Stimulated activated CD4-positive, alpha-beta T cell treated with anti-CD3 and anti-CD28 coated beads, Interleukin-1b, Interleukin-23, amount 100 ng/mL, for 1 hour (primary cell): ENCODE measurements around the gene SLC1A2.

Experiments used
- DNase-seq, 2 donors: peaks; one replicate each; pipeline ENCODE4 v3.0.0-alpha.2; 2020; ENCODE audit warnings: low read depth in 2 of 2

Gene SLC1A2

DNA sequence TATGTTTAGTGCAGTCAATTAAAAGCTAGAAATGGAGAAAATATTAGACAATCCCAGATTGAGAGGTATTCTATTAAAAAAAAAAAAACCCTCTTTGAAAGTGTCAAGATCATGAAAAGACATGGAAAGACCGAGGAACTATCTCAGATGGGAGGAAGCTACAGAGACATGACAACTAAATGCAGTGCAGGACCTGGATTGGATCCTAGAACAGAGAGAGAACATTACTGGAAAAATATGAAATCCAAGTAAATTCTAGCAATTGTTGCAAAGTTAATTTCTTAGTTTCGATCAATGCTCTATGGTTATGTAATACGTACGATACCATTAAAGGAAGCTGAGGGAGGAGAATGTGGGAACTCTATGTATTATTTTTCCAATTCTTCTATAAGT is 43.2 kb downstream of the SLC1A2 start:
- no peak for DNase-seq

- DNase-seq, result no peak
These were observed 43.8 kb downstream of the SLC1A2 start for GRCh38 chr11:35375332-35376117.

DNA sequence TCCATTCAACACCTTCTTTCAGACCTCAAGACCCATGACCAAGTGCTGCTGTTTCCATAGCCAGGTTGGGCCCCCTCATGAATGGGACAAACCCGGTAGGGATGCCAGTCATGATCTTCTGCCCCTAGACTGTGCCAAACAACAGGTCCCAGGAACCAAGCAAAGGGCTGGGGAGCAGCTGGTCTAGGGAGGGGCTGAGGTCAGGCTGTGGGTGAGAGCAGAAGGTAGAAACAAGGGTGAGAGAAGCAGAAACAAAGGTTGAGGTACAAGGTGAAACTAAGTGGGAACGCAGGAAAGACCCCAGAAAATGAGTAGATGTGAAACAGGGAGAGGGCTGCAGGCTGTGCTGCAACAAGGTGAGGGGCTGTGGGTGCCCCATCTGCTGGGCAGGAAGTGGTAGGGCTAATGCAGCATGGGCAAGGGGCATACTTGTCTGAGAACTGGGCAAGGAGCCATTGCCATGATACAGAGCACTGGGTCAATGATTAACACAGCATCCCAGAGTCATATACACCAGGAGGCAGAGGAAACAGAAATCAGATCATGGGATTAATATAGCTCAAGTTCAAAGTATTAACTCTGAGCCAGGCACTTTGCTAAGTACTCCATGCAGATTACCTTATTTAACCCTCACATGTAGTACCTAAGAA is 45.9 kb downstream of the SLC1A2 start:
- no peak for DNase-seq

DNA sequence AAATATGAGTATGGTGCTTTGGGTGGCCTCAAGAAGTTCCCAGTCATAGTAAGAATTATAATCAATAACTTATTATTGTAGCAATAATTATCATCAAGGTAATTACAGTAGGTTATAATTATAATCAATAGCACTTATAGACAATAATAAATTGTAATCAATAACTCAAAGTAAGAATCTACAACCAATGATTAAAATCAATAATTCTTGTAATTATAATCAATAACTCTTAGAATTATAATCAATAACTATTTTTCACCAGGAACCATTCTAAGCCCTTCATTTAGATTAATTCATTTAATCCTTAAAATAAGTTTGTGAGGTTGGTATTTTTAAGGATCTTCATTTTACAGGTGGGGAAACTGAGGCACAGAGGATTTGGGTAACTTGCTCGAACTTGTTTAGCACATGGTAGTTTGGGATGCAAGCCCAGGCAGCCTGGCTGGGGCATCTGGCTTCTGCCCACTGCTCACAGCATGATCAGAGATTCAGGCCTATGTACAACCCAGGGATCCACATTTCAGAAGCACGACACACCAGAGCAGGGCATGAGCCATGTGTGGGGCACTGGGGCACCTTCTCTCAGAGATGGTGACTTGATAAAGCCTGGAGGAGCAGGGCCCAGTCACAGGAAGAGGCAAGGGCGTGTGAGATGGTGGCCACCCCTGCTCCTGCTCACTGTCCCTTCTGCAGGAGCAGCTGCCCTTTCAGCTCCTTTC is 46.6 kb downstream of the SLC1A2 start:
- DNase-seq, result no peak

DNA sequence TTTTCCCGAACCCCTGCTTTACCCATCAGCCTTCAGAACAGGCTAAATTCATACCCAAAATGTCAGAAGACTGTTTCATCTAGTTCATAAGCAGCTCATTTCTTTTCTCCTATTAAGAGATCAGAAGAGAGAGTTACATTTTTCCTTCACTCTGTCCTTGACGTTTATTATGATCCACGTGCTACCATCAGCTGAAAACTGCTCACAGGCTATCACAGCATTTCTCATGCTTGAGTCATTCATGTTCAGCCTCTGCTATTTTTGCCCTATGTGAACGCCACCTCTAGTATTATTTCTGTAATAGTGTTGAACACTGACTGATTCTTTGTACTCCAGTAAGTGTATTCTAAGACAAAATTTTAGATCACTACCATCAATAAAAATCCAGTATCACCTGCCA is 51.9 kb downstream of the SLC1A2 start:
- DNase-seq, result no peak

- no peak for DNase-seq
These were observed 52.6 kb downstream of the SLC1A2 start for GRCh38 chr11:35366798-35367197.

DNA sequence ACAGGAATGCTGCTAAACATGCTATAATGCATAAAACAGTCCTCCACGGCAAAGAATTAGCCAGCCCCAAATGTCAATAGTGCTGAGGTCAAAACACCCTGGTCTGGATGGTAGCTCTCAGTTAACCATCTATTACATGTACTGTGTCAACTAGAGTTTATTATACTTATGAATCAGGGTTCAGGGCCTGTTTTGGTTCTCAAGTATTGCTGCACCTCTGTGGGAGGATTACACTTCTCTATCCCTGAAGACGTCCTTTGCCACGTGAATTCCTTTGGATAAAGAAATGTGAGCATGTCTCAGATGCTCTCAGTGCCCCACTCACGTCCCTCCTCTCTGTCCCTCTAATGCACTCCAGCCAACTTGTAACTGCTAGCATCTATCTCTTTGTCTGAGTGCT is 53.4 kb downstream of the SLC1A2 start:
- DNase-seq, result no peak

DNA sequence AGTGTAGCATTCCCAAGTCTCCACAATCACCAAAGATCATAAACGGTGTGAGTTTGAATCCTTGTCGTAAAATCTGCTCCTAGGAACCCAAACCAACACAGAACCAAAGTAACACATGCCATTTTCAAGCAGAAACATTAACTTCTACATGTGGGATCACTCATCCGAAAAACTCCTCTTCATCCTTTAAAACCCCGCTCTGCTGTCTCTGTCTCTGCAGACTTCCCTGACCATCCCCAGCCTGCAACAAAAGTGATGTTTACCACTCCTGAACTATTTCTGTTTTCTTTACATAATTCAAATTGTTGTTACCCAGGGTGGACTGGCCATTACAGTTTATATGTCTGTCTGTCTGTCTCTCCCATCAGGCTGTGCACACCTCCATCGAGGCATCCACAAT is 54.0 kb downstream of the SLC1A2 start:
- no peak for DNase-seq

DNA sequence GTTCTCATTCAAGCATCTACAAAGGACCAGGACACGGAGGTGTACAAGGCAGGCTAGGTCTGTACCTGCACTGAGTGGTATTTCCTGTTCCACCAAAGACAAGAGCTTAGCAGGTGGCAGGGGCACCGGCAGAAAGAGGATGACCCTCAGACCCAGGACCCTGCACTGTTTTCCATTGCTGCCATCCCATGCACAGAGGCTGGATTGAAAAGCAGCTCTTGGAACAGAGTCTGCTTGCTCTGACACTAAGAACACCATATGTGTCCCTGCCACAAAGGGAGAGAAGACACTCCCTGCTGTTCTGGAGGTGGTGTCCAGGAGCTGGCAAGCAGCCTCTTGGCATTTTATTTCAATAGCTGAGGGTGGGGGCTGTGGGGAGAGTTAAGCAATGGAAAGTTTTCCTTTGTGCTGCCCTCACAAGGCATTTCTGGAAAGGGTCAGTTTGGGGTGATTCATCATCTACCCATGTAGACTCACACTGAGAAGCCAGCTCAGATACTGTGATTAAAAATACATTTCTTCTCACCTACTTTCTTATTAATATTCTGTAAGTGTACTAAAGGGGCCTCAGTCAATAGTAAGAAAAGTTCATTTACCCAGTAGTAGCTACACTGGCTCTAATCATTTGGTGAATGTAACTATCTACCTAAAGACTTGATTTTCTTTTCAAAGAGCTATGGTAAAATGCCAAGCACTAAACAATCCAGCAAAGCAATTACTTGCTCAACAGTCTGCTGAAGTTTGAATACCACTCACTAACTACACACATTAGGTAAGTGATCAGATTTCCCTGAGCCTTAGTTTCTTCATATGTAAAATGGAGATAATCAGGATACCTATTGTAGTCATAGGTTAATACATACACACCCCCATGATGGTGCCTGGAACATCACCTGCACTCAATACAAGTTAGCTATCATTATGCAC is 55.2 kb downstream of the SLC1A2 start:
- DNase-seq, result no peak

GRCh38 chr11:35363246-35363801 is 56.0 kb downstream of the SLC1A2 start:
- DNase-seq, result no peak

DNA sequence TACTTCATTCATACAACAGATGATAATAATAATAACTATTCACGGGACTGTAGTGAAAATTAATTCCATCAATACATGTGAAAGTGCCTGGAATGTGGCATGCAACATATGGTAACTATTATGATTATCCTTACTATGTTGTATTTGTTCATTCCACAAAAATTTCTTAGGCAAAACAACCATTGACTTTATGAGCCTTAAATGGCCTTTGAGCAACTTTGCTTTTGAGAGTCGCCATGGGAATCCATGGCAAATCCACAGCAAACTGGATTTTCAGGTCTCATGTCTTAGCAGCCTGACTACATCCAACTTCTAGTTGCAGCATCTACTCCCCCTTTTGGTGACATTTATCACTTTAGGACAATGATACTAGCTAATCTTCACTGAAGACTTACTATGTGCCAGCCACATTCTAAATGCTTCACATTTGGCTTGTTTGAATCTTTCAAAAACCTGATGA is 56.8 kb downstream of the SLC1A2 start:
- no peak for DNase-seq

DNA sequence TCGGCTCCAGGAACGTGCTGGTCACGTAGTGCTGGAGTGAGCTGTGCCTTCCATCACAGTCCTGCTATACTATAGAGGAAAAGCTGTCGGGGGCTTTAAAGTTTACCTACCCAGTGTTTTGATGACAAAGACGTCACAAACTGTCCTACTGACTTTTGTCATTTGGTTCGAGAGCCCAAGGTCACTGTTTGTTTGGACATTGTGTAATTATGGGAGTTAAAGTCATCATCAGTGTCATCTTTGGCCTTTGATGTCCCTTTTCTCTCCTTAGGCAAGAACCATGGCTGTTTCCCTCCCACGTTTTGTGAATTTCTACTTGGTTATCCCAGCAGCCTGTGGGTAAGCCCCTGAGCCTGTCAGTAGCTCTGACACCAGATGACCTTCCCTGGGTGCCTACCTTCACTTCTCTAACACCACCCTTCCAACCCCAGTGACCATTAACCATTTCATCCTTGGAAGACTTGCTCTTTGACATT is 59.3 kb downstream of the SLC1A2 start:
- no peak for DNase-seq

DNA sequence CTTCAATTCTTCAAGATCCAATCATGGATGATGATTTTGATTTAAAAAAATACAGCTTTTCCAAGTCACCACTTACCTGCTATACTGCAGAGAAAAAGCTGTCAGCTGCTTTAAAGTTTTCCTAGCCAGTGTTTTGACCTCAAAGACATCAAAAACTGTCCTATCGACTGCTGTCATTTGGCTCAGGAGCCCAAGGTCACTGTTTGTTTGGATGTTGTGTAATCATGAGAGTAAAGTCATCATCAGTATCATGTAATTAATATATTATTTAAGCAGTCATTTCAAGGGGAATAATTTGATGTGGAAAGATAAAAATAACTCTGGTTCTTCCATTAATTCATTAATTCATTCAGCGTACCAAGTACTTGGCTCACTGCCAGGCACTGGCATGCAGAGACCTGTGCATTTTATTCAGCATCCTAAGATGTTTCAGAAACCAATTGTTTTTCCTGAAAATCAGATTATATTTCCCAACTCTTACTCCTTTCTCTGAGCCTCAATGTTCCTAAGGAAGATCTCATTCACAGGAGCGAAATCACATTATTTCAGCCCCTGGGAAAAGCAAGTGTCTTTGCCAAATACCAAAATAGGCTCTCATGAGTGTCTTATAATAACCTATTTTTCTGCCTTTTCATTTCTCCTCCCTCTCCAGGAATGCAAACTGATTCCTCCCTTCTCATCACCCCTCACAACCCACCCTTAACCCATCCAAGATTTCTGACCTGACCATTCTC is 59.9 kb downstream of the SLC1A2 start:
- DNase-seq, result no peak

GRCh38 chr11:35358391-35358790 is 61.0 kb downstream of the SLC1A2 start:
- DNase-seq, result no peak

GRCh38 chr11:35357923-35358322 is 61.4 kb downstream of the SLC1A2 start:
- no peak for DNase-seq

DNA sequence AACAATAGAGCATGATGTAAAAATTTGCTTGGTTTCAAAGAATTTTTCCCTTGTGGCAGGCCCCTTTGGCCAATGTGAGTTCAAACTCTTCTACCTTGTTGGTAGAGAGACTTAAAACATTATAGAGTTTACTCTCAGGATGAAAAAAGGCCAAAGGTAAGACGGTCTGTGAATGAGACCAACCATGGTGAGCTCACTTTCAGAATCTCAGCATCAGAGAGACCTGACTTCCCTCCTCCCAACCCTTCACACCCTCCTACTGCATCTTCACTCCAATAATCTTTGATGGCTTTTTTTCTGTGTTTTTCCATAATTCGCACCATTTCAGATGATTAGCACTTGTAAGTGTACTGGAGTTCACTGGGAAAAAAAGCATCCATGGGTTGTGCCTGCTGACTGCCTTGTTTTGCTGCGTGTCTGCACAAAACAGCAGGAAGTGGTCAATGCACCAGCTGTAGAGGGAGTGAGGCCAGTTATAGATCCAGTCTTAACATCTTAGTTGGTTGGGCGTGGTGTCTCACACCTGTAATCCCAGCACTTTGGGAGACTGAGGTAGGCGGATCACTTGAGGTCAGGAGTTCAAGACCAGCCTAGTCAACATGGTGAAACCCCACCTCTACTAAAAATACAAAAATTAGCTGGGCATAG is 64.1 kb downstream of the SLC1A2 start:
- no peak for DNase-seq

- DNase-seq, result no peak
These were observed 64.7 kb downstream of the SLC1A2 start for GRCh38 chr11:35354644-35355043.

DNA sequence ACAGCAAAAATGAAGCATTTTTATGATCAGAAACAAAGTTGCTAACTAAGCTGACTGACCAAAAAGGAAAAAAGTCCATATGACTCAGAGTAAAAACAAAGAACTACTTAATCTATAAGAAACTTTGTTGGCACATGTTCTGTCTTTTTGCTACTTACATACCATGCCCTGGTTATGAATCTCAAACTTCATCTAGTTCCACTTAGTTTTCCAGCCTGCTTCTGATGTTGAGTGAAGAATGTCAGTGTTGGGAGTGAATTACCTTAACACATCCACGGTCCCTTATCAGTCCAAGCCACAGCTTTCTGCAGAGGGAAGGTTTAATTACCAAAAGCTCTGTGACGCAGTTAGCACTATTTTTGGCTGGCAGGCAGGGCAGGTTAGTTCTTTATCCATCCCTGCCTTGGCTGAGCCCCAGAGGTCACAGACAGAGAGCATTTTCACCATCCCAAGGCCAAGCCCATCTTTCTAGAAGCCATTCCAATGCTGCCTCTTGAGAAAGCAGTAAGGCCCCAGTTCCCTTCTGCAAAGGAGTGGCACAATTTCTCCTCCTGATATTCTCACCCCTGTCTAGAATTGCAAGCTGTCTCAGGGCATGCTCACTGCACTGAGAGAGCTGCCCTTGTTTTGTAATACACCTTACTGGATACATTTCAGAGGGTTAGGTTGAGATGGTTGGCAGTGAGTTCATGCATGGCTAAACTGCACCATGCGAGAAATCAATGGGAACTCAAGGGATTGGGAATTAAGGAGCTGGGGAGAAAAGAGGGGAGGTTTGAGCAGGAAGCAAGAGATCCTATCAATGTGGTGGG is 67.1 kb downstream of the SLC1A2 start:
- no peak for DNase-seq

GRCh38 chr11:35349897-35350296 is 69.5 kb downstream of the SLC1A2 start:
- DNase-seq, result no peak
